ENCODE results near the gene SLC38A7.
"Not testable (repeated sequence)": the region's sequence is repeated elsewhere in the genome, so short reads cannot be mapped to it uniquely, and the experiment has no call there.

The SLC38A7 gene

DNA sequence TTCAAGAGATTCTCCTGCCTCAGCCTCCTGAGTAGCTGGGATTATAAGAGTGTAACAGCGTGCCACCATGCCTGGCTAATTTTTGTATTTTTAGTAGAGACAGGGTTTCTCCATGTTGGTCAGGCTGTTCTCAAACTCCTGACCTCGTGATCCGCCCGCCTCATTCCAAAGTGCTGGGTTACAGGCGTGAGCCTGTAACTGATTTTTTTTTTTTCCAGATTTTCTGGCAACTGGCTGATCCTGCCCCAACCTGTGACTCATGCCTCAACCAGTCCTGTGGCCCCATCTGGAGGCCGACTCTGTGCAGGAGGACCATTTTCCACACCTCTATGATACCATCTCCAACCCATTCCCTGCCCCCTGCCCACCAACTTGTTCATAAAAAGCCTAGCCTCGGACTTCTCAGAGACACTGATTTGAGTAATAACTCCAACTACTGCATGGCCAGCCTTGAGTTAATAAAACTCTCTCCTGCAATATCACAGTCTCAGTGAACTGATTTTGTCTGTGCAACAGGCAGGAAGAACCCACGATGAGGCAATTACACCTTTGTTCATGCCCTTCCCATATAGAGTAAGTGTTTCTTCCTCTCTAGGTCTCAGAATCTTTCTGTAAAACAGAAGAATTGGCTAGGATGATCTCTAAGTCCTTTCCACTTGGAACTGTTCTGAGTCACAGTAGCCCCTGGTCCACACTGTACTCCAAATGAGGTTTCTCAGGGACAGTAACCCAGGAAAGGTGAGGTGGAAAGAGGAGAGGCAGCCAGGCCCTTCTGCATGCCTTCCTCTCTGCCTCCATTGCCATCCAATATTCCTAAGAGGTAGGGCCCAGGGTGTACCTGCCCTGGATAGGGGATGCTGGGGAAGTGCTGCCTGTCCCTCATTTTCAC lies 46.2 kb downstream of the SLC38A7 start:
- TF ChIP-seq, protein P1, sequence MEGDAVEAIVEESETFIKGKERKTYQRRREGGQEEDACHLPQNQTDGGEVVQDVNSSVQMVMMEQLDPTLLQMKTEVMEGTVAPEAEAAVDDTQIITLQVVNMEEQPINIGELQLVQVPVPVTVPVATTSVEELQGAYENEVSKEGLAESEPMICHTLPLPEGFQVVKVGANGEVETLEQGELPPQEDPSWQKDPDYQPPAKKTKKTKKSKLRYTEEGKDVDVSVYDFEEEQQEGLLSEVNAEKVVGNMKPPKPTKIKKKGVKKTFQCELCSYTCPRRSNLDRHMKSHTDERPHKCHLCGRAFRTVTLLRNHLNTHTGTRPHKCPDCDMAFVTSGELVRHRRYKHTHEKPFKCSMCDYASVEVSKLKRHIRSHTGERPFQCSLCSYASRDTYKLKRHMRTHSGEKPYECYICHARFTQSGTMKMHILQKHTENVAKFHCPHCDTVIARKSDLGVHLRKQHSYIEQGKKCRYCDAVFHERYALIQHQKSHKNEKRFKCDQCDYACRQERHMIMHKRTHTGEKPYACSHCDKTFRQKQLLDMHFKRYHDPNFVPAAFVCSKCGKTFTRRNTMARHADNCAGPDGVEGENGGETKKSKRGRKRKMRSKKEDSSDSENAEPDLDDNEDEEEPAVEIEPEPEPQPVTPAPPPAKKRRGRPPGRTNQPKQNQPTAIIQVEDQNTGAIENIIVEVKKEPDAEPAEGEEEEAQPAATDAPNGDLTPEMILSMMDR (IDR thresholded peaks at IDR 0.05; ENCODE audit: insufficient read depth, low read length, poor library complexity, severe bottlenecking) = peak; percentile 16
- H3K4me3 ChIP-seq (replicated peaks; ENCODE audit: low read depth, low read length) = no peak overlapping the region
- no peaks in the 10 kb centered on the region for H3K36me3 ChIP-seq (ENCODE audit: control insufficient read depth, insufficient read depth, low read length)
- DNase-seq (ENCODE audit: extremely low read depth, insufficient read length) = no peak
- H3K27me3 ChIP-seq (replicated peaks; ENCODE audit: control insufficient read depth, insufficient read depth, low read length) = no peaks in the 10 kb centered on the region

DNA sequence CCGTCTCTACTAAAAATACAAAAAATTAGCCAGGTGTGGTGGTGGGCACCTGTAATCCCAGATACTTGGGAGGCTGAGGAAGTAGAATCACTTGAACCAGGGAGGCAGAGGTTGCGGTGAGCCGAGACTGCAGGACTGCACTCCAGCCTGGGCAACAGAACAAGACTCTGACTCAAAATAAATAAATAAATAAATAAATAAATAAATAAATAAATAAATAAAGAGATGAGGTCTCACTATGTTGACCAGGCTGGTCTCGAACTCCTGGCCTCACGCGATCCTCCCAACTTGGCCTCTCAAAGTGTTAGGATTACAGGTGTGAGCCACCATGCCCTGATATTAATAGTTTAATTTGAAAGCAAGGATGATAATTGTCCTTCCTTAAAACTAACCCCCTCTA lies 47.5 kb downstream of the SLC38A7 start:
- not testable (repeated sequence) for H3K4me3 ChIP-seq (replicated peaks; ENCODE audit: low read depth, low read length); H3K36me3 ChIP-seq (ENCODE audit: control insufficient read depth, insufficient read depth, low read length); H3K27me3 ChIP-seq (replicated peaks; ENCODE audit: control insufficient read depth, insufficient read depth, low read length); DNase-seq (ENCODE audit: extremely low read depth, insufficient read length)

DNA sequence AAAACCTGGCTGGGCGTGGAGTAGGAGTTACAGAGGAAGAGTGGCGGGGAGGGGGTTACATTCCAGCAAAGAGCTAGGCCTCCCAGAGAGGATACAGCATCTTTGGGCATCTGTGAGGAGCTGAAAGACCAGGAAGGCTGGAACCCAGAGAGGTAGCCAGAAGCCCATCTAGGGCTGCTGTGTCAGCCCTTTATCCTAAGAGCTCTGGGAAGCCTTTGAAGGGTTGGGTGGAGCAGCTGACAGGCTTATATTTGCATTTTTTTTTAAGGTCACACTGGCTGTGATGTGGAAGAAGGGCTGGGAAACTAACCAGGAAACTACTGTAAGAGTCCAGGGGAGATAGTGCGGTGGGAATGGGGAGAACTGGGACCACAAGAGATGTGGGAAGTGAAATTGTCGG lies 48.1 kb downstream of the SLC38A7 start:
- Histone ChIP-seq H3K27me3 (replicated peaks; ENCODE audit: control insufficient read depth, insufficient read depth, low read length) (no peaks in the 10 kb centered on the region), H3K4me3 (replicated peaks; ENCODE audit: low read depth, low read length) (no peak overlapping the region), H3K36me3 (ENCODE audit: control insufficient read depth, insufficient read depth, low read length) (no peaks in the 10 kb centered on the region)
- TF ChIP-seq, protein P1 (IDR thresholded peaks at IDR 0.05; ENCODE audit: insufficient read depth, low read length, poor library complexity, severe bottlenecking) = no peak
- no peak for DNase-seq (ENCODE audit: extremely low read depth, insufficient read length)

DNA sequence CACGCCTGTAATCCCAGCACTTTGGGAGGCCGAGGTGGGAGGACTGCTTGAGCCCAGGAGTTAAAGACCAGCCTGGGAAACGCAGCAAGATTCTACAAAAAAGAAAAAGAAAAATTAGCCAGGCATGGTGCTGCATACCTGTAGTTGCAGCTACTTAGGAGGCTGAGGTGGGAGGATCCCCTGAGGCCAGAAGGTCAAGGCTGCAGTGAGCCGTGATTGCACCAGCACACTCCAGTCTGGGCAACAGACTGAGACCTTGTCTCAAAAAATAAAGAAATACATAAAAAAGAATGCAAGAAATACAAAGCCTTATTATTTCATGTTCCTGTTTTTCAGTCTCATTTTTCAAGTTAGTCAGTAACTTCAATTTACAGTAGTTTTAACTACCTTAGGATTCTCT lies 49.1 kb downstream of the SLC38A7 start:
- Histone ChIP-seq H3K27me3 (replicated peaks; ENCODE audit: control insufficient read depth, insufficient read depth, low read length) (no peaks in the 10 kb centered on the region), H3K4me3 (replicated peaks; ENCODE audit: low read depth, low read length) (no peak overlapping the region), H3K36me3 (ENCODE audit: control insufficient read depth, insufficient read depth, low read length) (no peaks in the 10 kb centered on the region)
- TF ChIP-seq, protein P1 (IDR thresholded peaks at IDR 0.05; ENCODE audit: insufficient read depth, low read length, poor library complexity, severe bottlenecking) = no peak
- DNase-seq (ENCODE audit: extremely low read depth, insufficient read length) = no peak

DNA sequence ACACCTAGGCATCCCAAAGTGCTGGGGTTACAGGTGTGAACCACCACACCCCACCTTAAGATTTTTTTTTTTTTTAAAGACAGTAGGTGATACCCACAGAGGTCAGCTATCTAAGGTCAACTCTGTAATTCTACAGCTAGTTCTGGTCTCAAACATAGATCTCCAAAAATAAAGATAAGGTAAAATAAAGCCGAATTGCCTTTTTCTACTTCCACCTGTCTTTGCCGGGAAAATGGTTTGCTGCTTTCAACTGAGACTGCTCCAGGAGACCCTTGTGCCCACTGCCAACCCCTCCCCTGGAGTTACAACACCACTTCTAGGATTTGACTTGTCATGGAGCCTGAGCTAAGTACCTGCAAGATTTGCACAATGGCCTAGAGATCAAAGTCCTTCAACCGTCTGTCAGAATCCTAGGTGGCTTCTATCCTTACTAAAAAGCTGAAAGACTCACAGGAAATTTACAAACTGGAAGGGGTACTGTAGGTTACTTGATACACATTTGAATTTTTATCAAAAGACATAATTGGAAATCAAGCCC lies 50.2 kb downstream of the SLC38A7 start:
- no peaks in the 10 kb centered on the region for H3K36me3 ChIP-seq (ENCODE audit: control insufficient read depth, insufficient read depth, low read length)
- H3K27me3 ChIP-seq (replicated peaks; ENCODE audit: control insufficient read depth, insufficient read depth, low read length) = no peaks in the 10 kb centered on the region
- TF ChIP-seq, protein P1 (IDR thresholded peaks at IDR 0.05; ENCODE audit: insufficient read depth, low read length, poor library complexity, severe bottlenecking) = no peak
- no peak for DNase-seq (ENCODE audit: extremely low read depth, insufficient read length)
- H3K4me3 ChIP-seq (replicated peaks; ENCODE audit: low read depth, low read length) = no peak overlapping the region

Data from GM06990 (cell line).